ENCODE data around the gene ZNF536.

- TF ChIP-seq CTCF (IDR thresholded peaks at IDR 0.05) (no peak), EZH2 (IDR thresholded peaks at IDR 0.05; ENCODE audit: borderline replicate concordance, insufficient read depth, low read depth, low read length, poor library complexity, severe bottlenecking) (no peak)
Observed at GRCh38 chr19:30408734-30409301, 36.6 kb downstream of the ZNF536 start.

All from B cell (primary cell).